HCT116 (cell line): Measurements from ENCODE around the gene GBF1. TPM values are rescaled to one million over a fixed set of nuclear protein-coding genes. Genes with fewer than 3 reads are reported as not detected.

Experiments used
- ATAC-seq: fragments of 200-7000 bp; cut with Tn5 transposase; 2 replicates; pipeline ENCODE4 v1.9.1; 2020; ENCODE audit warnings: mild to moderate bottlenecking, moderate library complexity
- BruUV-seq: library from RNA; stranded (reverse); fragments of 400-500 nt; replicated peaks from 2 replicates; lab custom pipeline; 2021; lab: Mats Ljungman, UMichigan
- CTCF ChIA-PET: fragments of 300-600 bp; sonication (Branson Sonifier 250); formaldehyde crosslinking; loops from one replicate; lab custom pipeline; 2021; ENCODE audit warnings: antibody characterized with exemption; lab: Charles Lee
- POLR2A ChIA-PET: fragments of 300-600, 350-600 bp; sonication (Branson Sonifier 250); formaldehyde crosslinking; loops from one replicate; lab custom pipeline; 2021; ENCODE audit warnings: antibody characterized with exemption; lab: Charles Lee
- RAD21 ChIA-PET, 2 experiments: fragments of 300-600 bp; sonication (Branson Sonifier 250); formaldehyde crosslinking; loops; one replicate each; lab custom pipeline; 2023; ENCODE audit warnings: low total read pairs in 2 of 2; ENCODE audit not compliant: uncharacterized antibody in 2 of 2, unreplicated experiment in 2 of 2, low non-redundant PET in 1 of 2; lab: Charles Lee
- DNase-seq: peaks from one replicate; pipeline ENCODE4 v3.0.0-alpha.2; 2010; ENCODE audit warnings: low read depth, low spot score
- H2AFZ ChIP-seq: fragments of 200-600 bp; shearing (Covaris generic), sonication (generic); 2 replicates; pipeline ENCODE4 v1.6.1; 2017; ENCODE audit warnings: low read depth, mixed run types, mixed read lengths, antibody characterized with exemption, low read length; ENCODE audit not compliant: poor library complexity, severe bottlenecking
- H3K27ac ChIP-seq: 2 replicates; pipeline ENCODE4 v1.5.1; 2012; ENCODE audit warnings: low read depth, low read length
- H3K27me3 ChIP-seq: fragments of 200-600 bp; sonication (generic); 2 replicates; pipeline ENCODE4 v1.6.1; 2016; ENCODE audit warnings: mixed run types, low read length, mixed read lengths; ENCODE audit not compliant: insufficient read depth
- H3K36me3 ChIP-seq, 2 experiments: fragments of 200-500 bp in 1 of 2; fragments of 200-600 bp in 1 of 2; sonication (Bioruptor generic) in 1 of 2; sonication (generic) in 1 of 2; 2 replicates each; pipeline versions ENCODE4 v1.5.1 to v1.6.1; 2014 to 2016; ENCODE audit warnings: low read length in 2 of 2, inconsistent platforms in 1 of 2, mixed read lengths in 1 of 2, mixed run types in 1 of 2; ENCODE audit not compliant: insufficient read depth in 2 of 2, control insufficient read depth in 1 of 2
- H3K4me1 ChIP-seq, 2 experiments: fragments of 200-600 bp in 1 of 2; sonication (generic) in 1 of 2; 2 replicates each; pipeline versions ENCODE4 v1.5.1 to v1.6.1; 2012 to 2017; ENCODE audit warnings: low read length in 2 of 2, inconsistent platforms in 1 of 2, mild to moderate bottlenecking in 1 of 2, mixed read lengths in 1 of 2, mixed run types in 1 of 2, moderate library complexity in 1 of 2; ENCODE audit not compliant: insufficient read depth in 2 of 2, control insufficient read depth in 1 of 2
- H3K4me2 ChIP-seq: fragments of 200-600 bp; sonication (generic); 2 replicates; pipeline ENCODE4 v1.6.1; 2017; ENCODE audit warnings: mixed run types, low read length, mixed read lengths
- H3K4me3 ChIP-seq, 2 experiments: fragments of 200-600 bp in 1 of 2; sonication (generic) in 1 of 2; replicated peaks in 1 of 2; 2 replicates each; pipeline ENCODE4 v1.5.1; 2011 to 2016; ENCODE audit warnings: low read length in 2 of 2, control low read depth in 1 of 2, low read depth in 1 of 2, mild to moderate bottlenecking in 1 of 2, mixed read lengths in 1 of 2, mixed run types in 1 of 2
- H3K79me2 ChIP-seq: fragments of 200-600 bp; sonication (generic); 2 replicates; pipeline ENCODE4 v1.6.1; 2017; ENCODE audit warnings: mild to moderate bottlenecking, mixed run types, low read length, moderate library complexity, mixed read lengths; ENCODE audit not compliant: insufficient read depth
- H3K9ac ChIP-seq: fragments of 200-600 bp; sonication (generic); 2 replicates; pipeline ENCODE4 v1.6.1; 2016; ENCODE audit warnings: low read length, mixed read lengths
- H3K9me2 ChIP-seq: fragments of 200-600 bp; sonication (generic), shearing (Covaris generic); 2 replicates; pipeline ENCODE4 v1.6.1; 2017; ENCODE audit warnings: mixed run types, mild to moderate bottlenecking, moderate library complexity; ENCODE audit not compliant: insufficient read depth
- H3K9me3 ChIP-seq, 2 experiments: fragments of 200-500 bp in 1 of 2; fragments of 200-600 bp in 1 of 2; sonication (Bioruptor generic) in 1 of 2; sonication (generic) in 1 of 2; 2 replicates each; pipeline ENCODE4 v1.6.1; 2014 to 2017; ENCODE audit warnings: low read length in 2 of 2, mixed read lengths in 2 of 2, inconsistent platforms in 1 of 2, low read depth in 1 of 2, mild to moderate bottlenecking in 1 of 2, mixed run types in 1 of 2, moderate library complexity in 1 of 2; ENCODE audit not compliant: control insufficient read depth in 1 of 2, insufficient read depth in 1 of 2
- H4K20me1 ChIP-seq: fragments of 200-600 bp; sonication (generic), shearing (Covaris generic); 2 replicates; pipeline ENCODE4 v1.6.1; 2017; ENCODE audit warnings: mixed run types, mild to moderate bottlenecking, moderate library complexity; ENCODE audit not compliant: insufficient read depth
- ATF3 ChIP-seq: IDR thresholded peaks from 2 replicates; pipeline ENCODE4 v1.6.1; 2012
- CBX3 ChIP-seq: IDR thresholded peaks from 2 replicates; pipeline ENCODE4 v1.6.1; 2012; ENCODE audit warnings: low read depth
- EGR1 ChIP-seq: IDR thresholded peaks from 2 replicates; pipeline ENCODE4 v1.6.1; 2012; ENCODE audit warnings: low read depth
- ELF1 ChIP-seq: IDR thresholded peaks from 2 replicates; pipeline ENCODE4 v1.6.1; 2012; ENCODE audit warnings: low read depth, borderline replicate concordance
- EZH2 ChIP-seq: fragments of 200-600 bp; sonication (generic); IDR thresholded peaks from 2 replicates; pipeline ENCODE4 v1.6.1; 2017; ENCODE audit warnings: antibody characterized with exemption, mixed run types
- EZH2phosphoT487 ChIP-seq: fragments of 200-600 bp; IDR thresholded peaks from 2 replicates; pipeline ENCODE4 v1.6.1; 2018; ENCODE audit warnings: antibody characterized with exemption, borderline replicate concordance
- JUND ChIP-seq: IDR thresholded peaks from 2 replicates; pipeline ENCODE4 v1.6.1; 2012
- POLR2AphosphoS5 ChIP-seq: IDR thresholded peaks from 2 replicates; pipeline ENCODE4 v1.6.1; 2011; ENCODE audit warnings: mild to moderate bottlenecking, low read depth, low read length, moderate library complexity
- RAD21 ChIP-seq: IDR thresholded peaks from 2 replicates; pipeline ENCODE4 v1.6.1; 2012; ENCODE audit warnings: low read depth, mild to moderate bottlenecking
- SIN3A ChIP-seq: IDR thresholded peaks from 2 replicates; pipeline ENCODE4 v1.6.1; 2012; ENCODE audit warnings: low read depth
- SP1 ChIP-seq: IDR thresholded peaks from 2 replicates; pipeline ENCODE4 v1.6.1; 2012; ENCODE audit warnings: low read depth
- TCF7L2 ChIP-seq: IDR thresholded peaks from 2 replicates; pipeline ENCODE4 v1.7.0; 2011; ENCODE audit warnings: borderline replicate concordance, inconsistent platforms; ENCODE audit not compliant: insufficient read depth, insufficient read length; ENCODE audit errors: extremely low read depth
- ZFX ChIP-seq: fragments of 450-650 bp; IDR thresholded peaks from 2 replicates; pipeline ENCODE4 v1.6.1; 2017
- ZNF274 ChIP-seq: fragments of 200-500 bp; sonication (Bioruptor generic); IDR thresholded peaks from 2 replicates; pipeline ENCODE4 v1.6.1; 2014; ENCODE audit warnings: mild to moderate bottlenecking, low read depth, low read length, inconsistent platforms
- intact Hi-C: fragments of 100-400 bp; cut with micrococcal nuclease; formaldehyde crosslinking; loops from 2 replicates; pipeline ENCODE4 v1.10.0; 2022
- total RNA-seq: library from RNA; stranded (reverse); gene quantifications from one replicate; pipeline ENCODE4 v1.2.1, GENCODE V29; 2021; ENCODE audit not compliant: unreplicated experiment
- TF ChIP-seq, protein P1 (sequence below): IDR thresholded peaks from 2 replicates; pipeline ENCODE4 v1.6.1; 2012
- TF ChIP-seq, protein P2 (sequence below): IDR thresholded peaks from 2 replicates; pipeline ENCODE4 v1.6.1; 2011; ENCODE audit warnings: mild to moderate bottlenecking, low read length, moderate library complexity; ENCODE audit not compliant: insufficient replicate concordance; ENCODE audit errors: extremely low read depth

The GBF1 gene
- total RNA-seq, 1 experiment from 2014 or later: 58.9 TPM

DNA sequence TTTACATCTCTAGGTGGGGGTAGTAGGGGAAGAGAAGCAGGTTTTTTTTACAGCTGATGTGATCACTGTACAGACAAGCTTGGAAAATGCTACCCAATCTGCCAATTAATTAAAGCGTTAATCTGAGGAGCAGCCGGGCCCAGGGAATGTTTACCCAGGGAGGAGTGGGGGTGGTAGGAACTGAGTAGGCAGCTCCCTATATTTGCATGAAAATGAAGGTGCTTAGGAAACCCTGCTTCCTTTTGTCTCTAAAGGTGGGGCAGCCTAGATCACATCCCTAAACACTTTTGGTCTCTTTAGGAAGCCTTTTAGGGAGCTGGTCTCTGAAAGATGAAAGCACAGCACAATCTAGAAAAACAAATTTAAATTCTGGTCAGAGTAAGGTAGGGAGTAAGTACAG is 97.1 kb downstream of the GBF1 start:
- ChIA-PET POLR2A (no interaction called here), RAD21 (interaction anchor here in 1 of 2 experiments (1.1 kb wide), 1 partner anchor 112 kb away, joined by 3 read pairs; no protein-coding TSS in a partner anchor)
- no peak for DNase-seq
- peaks cover 1% of the 10 kb centered on the region; the same call in 1 of the 2 replicates for H3K79me2 ChIP-seq
- TF ChIP-seq EGR1: no peak
- no peak for TF ChIP-seq SIN3A
- TF ChIP-seq TCF7L2: no peak
- TF ChIP-seq CBX3: no peak
- no peak for TF ChIP-seq POLR2AphosphoS5
- TF ChIP-seq EZH2phosphoT487: no peak
- no peak for TF ChIP-seq ELF1
- no peak for TF ChIP-seq ZFX
- TF ChIP-seq SP1: no peak
- TF ChIP-seq, all 23 proteins: peak for 0
- H2AFZ ChIP-seq: no peak overlapping the region
- CTCF ChIA-PET: interaction anchor here (0.6 to 2.7 kb wide), 4 partner anchors 9 to 173 kb away, joined by 3 to 27 read pairs (median 6); no protein-coding TSS in a partner anchor
- intact Hi-C loops: no loop called here
- no peaks in the 10 kb centered on the region for H3K9me3 ChIP-seq
- no peak overlapping the region for H3K9ac ChIP-seq
- H4K20me1 ChIP-seq: no peaks in the 10 kb centered on the region
- H3K4me1 ChIP-seq: peaks cover 0 to 12% of the 10 kb centered on the region in 2 experiments; a peak in 2 of 4 replicates
- H3K9me2 ChIP-seq: no peaks in the 10 kb centered on the region
- no peak overlapping the region; the same call in 1 of the 2 replicates for H3K4me2 ChIP-seq
- H3K36me3 ChIP-seq: peaks cover 0 to 9% of the 10 kb centered on the region in 2 experiments; a peak in 2 of 4 replicates
- no TSS peak for BruUV-seq
- H3K4me3 ChIP-seq: no peak overlapping the region
- no peak for ATAC-seq
- no peaks in the 10 kb centered on the region for H3K27me3 ChIP-seq
- no peak overlapping the region for H3K27ac ChIP-seq

DNA sequence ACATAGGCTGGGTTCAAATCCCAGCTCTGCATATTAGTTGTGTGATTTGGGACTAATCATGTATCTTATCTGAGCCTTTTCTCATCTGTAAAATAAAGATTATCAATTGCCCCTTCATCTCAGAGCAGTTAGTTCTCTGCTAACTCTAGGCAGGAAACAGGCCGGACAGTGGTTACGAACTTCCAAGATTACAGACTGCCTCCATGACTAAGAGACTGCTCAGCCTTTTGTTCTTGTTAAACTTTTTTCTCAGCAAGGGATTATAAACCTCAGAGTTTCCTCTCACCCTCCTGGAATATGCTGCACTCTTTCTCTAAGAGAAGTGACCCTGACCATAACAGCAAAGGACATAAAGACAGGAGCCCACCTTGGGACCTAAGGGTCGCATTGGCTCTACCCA is 97.6 kb downstream of the GBF1 start:
- Histone ChIP-seq H3K9me3 (no peaks in the 10 kb centered on the region), H3K4me1 (peaks cover 0 to 14% of the 10 kb centered on the region in 2 experiments; a peak in 2 of 4 replicates), H3K4me3 (no peak overlapping the region), H3K4me2 (no peak overlapping the region; the same call in 1 of the 2 replicates), H3K79me2 (peaks cover 5% of the 10 kb centered on the region; the same call in 1 of the 2 replicates), H3K27ac (no peak overlapping the region), H3K9me2 (no peaks in the 10 kb centered on the region), H3K9ac (no peak overlapping the region), H3K36me3 (peaks cover 0 to 9% of the 10 kb centered on the region in 2 experiments; a peak in 2 of 4 replicates), H3K27me3 (no peaks in the 10 kb centered on the region), H2AFZ (no peak overlapping the region), H4K20me1 (no peaks in the 10 kb centered on the region)
- no peak for ATAC-seq
- no peak for DNase-seq
- no TSS peak for BruUV-seq
- RAD21 ChIA-PET: interaction anchor here in 1 of 2 experiments (1.1 kb wide), 1 partner anchor 113 kb away, joined by 3 read pairs; no protein-coding TSS in a partner anchor
- POLR2A ChIA-PET: no interaction called here
- no peak for TF ChIP-seq EGR1
- no peak for TF ChIP-seq SIN3A
- TF ChIP-seq ZNF274: no peak
- TF ChIP-seq TCF7L2: no peak
- no peak for TF ChIP-seq JUND
- TF ChIP-seq SP1: no peak
- TF ChIP-seq, protein P1, sequence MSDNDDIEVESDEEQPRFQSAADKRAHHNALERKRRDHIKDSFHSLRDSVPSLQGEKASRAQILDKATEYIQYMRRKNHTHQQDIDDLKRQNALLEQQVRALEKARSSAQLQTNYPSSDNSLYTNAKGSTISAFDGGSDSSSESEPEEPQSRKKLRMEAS: no peak
- no peak for TF ChIP-seq RAD21
- no peak for TF ChIP-seq EZH2phosphoT487
- no peak for TF ChIP-seq CBX3
- TF ChIP-seq, protein P2, sequence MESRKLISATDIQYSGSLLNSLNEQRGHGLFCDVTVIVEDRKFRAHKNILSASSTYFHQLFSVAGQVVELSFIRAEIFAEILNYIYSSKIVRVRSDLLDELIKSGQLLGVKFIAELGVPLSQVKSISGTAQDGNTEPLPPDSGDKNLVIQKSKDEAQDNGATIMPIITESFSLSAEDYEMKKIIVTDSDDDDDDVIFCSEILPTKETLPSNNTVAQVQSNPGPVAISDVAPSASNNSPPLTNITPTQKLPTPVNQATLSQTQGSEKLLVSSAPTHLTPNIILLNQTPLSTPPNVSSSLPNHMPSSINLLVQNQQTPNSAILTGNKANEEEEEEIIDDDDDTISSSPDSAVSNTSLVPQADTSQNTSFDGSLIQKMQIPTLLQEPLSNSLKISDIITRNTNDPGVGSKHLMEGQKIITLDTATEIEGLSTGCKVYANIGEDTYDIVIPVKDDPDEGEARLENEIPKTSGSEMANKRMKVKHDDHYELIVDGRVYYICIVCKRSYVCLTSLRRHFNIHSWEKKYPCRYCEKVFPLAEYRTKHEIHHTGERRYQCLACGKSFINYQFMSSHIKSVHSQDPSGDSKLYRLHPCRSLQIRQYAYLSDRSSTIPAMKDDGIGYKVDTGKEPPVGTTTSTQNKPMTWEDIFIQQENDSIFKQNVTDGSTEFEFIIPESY: no peak
- no peak for TF ChIP-seq ELF1
- TF ChIP-seq EZH2: no peak
- no peak for TF ChIP-seq ATF3
- no peak for TF ChIP-seq POLR2AphosphoS5
- CTCF ChIA-PET: interaction anchor here (1.0 to 2.7 kb wide), 3 partner anchors 9 to 173 kb away, joined by 3 to 27 read pairs (median 8); no protein-coding TSS in a partner anchor
- intact Hi-C loops: no loop called here
